NK-92 (cell line): ENCODE measurements around the gene BAIAP3.

Experiments used
- DNase-seq: peaks from one replicate; lab custom pipeline; 2025; ENCODE audit not compliant: unreplicated experiment; lab: John Stamatoyannopoulos, UW

Gene BAIAP3

GRCh38 chr16:1344499-1344898, 11.1 kb downstream of the BAIAP3 start:
- DNase-seq = no peak

GRCh38 chr16:1345087-1345486, 11.6 kb downstream of the BAIAP3 start:
- no peak for DNase-seq

GRCh38 chr16:1345651-1346421, 12.4 kb downstream of the BAIAP3 start:
- no peak for DNase-seq

GRCh38 chr16:1346422-1347285, 13.2 kb downstream of the BAIAP3 start:
- DNase-seq = no peak

GRCh38 chr16:1347286-1347855, 13.9 kb downstream of the BAIAP3 start:
- no peak for DNase-seq

GRCh38 chr16:1347962-1348361, 14.5 kb downstream of the BAIAP3 start:
- DNase-seq = no peak

GRCh38 chr16:1348441-1348840, 15.0 kb downstream of the BAIAP3 start:
- DNase-seq = no peak

GRCh38 chr16:1348926-1349325, 15.5 kb downstream of the BAIAP3 start:
- no peak for DNase-seq

- no peak for DNase-seq
Observed at GRCh38 chr16:1349351-1349750, 15.9 kb downstream of the BAIAP3 start.

GRCh38 chr16:1349951-1350350, 16.5 kb downstream of the BAIAP3 start:
- DNase-seq = no peak

- no peak for DNase-seq
Observed at GRCh38 chr16:1350691-1351090, 17.2 kb downstream of the BAIAP3 start.

- no peak for DNase-seq
Observed at GRCh38 chr16:1351215-1351581, 17.8 kb downstream of the BAIAP3 start.

GRCh38 chr16:1351582-1352362, 18.3 kb downstream of the BAIAP3 start, which contains the start of the genes GNPTG and TSR3:
Gene GNPTG, plus strand, starts transcription at chr16:1351931. Its CDS starts 35 bp downstream, at chr16:1351966.
Gene TSR3, minus strand, starts transcription at chr16:1351878. Its CDS starts 74 bp downstream, at chr16:1351804.
- no peak for DNase-seq

GRCh38 chr16:1354815-1355540, 21.5 kb downstream of the BAIAP3 start:
- DNase-seq = no peak

- DNase-seq = no peak
Observed at GRCh38 chr16:1355591-1355990, 22.1 kb downstream of the BAIAP3 start.

GRCh38 chr16:1356061-1356900, 22.8 kb downstream of the BAIAP3 start:
- DNase-seq = no peak

GRCh38 chr16:1357906-1358566, 24.6 kb downstream of the BAIAP3 start:
- DNase-seq = no peak

- no peak for DNase-seq
Observed at GRCh38 chr16:1361685-1362360, 28.4 kb downstream of the BAIAP3 start.
